HepG2 (cell line): ENCODE results near the gene HYOU1. TPM values are rescaled to one million over a fixed set of nuclear protein-coding genes. Genes with fewer than 3 reads are reported as not detected.

ENCODE experiments used
- FOSL2 ChIP-seq: sonication (generic); formaldehyde crosslinking; IDR thresholded peaks from 2 replicates; pipeline ENCODE4 v1.4.0; 2020; ENCODE audit warnings: missing genetic modification reagents
- GMEB1 ChIP-seq: sonication (generic); formaldehyde crosslinking; IDR thresholded peaks from 2 replicates; pipeline ENCODE4 v1.5.1; 2020; ENCODE audit warnings: missing genetic modification reagents, mild to moderate bottlenecking, borderline replicate concordance
- HDAC1 ChIP-seq: sonication (generic); formaldehyde crosslinking; IDR thresholded peaks from 2 replicates; pipeline ENCODE4 v1.5.1; 2020; ENCODE audit warnings: mild to moderate bottlenecking, missing genetic modification reagents
- HNRNPLL ChIP-seq: fragments of 200-400 bp; formaldehyde crosslinking; IDR thresholded peaks from 2 replicates; pipeline ENCODE4 v1.6.1; 2017; ENCODE audit warnings: mild to moderate bottlenecking, low read depth, low read length; ENCODE audit not compliant: poor library complexity, severe bottlenecking
- KLF11 ChIP-seq: IDR thresholded peaks from 2 replicates; pipeline ENCODE4 v1.6.1; 2016; ENCODE audit warnings: missing compliant biosample characterization
- MAZ ChIP-seq, 2 experiments: sonication (generic) in 1 of 2; formaldehyde crosslinking in 1 of 2; IDR thresholded peaks; 2 replicates each; pipeline versions ENCODE4 v1.5.0 to v1.6.1; 2012 to 2020; ENCODE audit warnings: low read depth in 2 of 2, mild to moderate bottlenecking in 2 of 2, borderline replicate concordance in 1 of 2, improper control_type of control experiment in 1 of 2, low read length in 1 of 2, missing genetic modification reagents in 1 of 2, moderate library complexity in 1 of 2
- MXD4 ChIP-seq: IDR thresholded peaks from 2 replicates; pipeline ENCODE4 v1.6.1; 2016; ENCODE audit warnings: mild to moderate bottlenecking, missing biosample characterization, missing genetic modification reagents
- NFE2 ChIP-seq: sonication (generic); formaldehyde crosslinking; IDR thresholded peaks from 2 replicates; pipeline ENCODE4 v1.4.0; 2020; ENCODE audit warnings: missing genetic modification reagents
- RELA ChIP-seq: sonication (generic); formaldehyde crosslinking; IDR thresholded peaks from 2 replicates; pipeline ENCODE4 v1.4.0; 2020; ENCODE audit warnings: missing genetic modification reagents
- SP2 ChIP-seq: sonication (generic); formaldehyde crosslinking; IDR thresholded peaks from 2 replicates; pipeline ENCODE4 v1.5.1; 2020; ENCODE audit warnings: mild to moderate bottlenecking, missing genetic modification reagents
- TBP ChIP-seq: sonication (generic); formaldehyde crosslinking; IDR thresholded peaks from 2 replicates; pipeline ENCODE4 v1.5.0; 2020; ENCODE audit warnings: missing genetic modification reagents
- TCF12 ChIP-seq, 2 experiments: fragments of 450-650 bp in 1 of 2; sonication (generic) in 1 of 2; formaldehyde crosslinking in 1 of 2; IDR thresholded peaks; 2 replicates each; pipeline versions ENCODE4 v1.6.1 to v1.8.0; 2017 to 2022; ENCODE audit warnings: antibody characterized with exemption in 1 of 2, mild to moderate bottlenecking in 1 of 2, missing genetic modification reagents in 1 of 2, moderate library complexity in 1 of 2
- WIZ ChIP-seq: sonication (generic); formaldehyde crosslinking; IDR thresholded peaks from 2 replicates; pipeline ENCODE4 v1.5.1; 2020; ENCODE audit warnings: mild to moderate bottlenecking, missing genetic modification reagents
- XBP1 ChIP-seq: sonication (generic); formaldehyde crosslinking; IDR thresholded peaks from 2 replicates; pipeline ENCODE4 v1.5.0; 2020; ENCODE audit warnings: missing genetic modification reagents
- ZFX ChIP-seq: sonication (generic); formaldehyde crosslinking; IDR thresholded peaks from 2 replicates; pipeline ENCODE4 v1.4.0; 2020; ENCODE audit warnings: mild to moderate bottlenecking, low read depth, missing genetic modification reagents, moderate library complexity
- ZFY ChIP-seq: sonication (generic); formaldehyde crosslinking; IDR thresholded peaks from 2 replicates; pipeline ENCODE4 v1.4.0; 2020; ENCODE audit warnings: missing genetic modification reagents
- ZNF367 ChIP-seq: sonication (generic); formaldehyde crosslinking; IDR thresholded peaks from 2 replicates; pipeline ENCODE4 v1.4.0; 2020; ENCODE audit warnings: missing genetic modification reagents, borderline replicate concordance
- ZNF382 ChIP-seq: sonication (generic); formaldehyde crosslinking; IDR thresholded peaks from 2 replicates; pipeline ENCODE4 v1.5.0; 2020; ENCODE audit warnings: missing genetic modification reagents, mild to moderate bottlenecking, borderline replicate concordance
- ZNF44 ChIP-seq: sonication (generic); formaldehyde crosslinking; IDR thresholded peaks from 2 replicates; pipeline ENCODE4 v1.5.1; 2020; ENCODE audit warnings: mild to moderate bottlenecking, missing genetic modification reagents
- ZNF441 ChIP-seq: sonication (generic); formaldehyde crosslinking; IDR thresholded peaks from 2 replicates; pipeline ENCODE4 v1.7.0; 2021; ENCODE audit warnings: missing genetic modification reagents, borderline replicate concordance
- ZNF484 ChIP-seq: sonication (generic); formaldehyde crosslinking; IDR thresholded peaks from 2 replicates; pipeline ENCODE4 v1.5.1; 2020; ENCODE audit warnings: mild to moderate bottlenecking, low read depth, missing genetic modification reagents, borderline replicate concordance
- ZNF768 ChIP-seq: sonication (generic); formaldehyde crosslinking; IDR thresholded peaks from 2 replicates; pipeline ENCODE4 v1.4.0; 2020; ENCODE audit warnings: missing genetic modification reagents
- polyA plus RNA-seq, 8 experiments: library from polyadenylated mRNA; depleted of rRNA in 3 of 8; stranded (reverse) in 7 of 8; unstranded in 1 of 8; fragments of >200 nt; fragmentation: Illumina TruSeq in 4 of 8; extraction: Trizol in 4 of 8; gene quantifications; 2 replicates each; pipeline versions ENCODE4 v1.2.1 to v1.2.3, GENCODE V29; 2011 to 2016; ENCODE audit warnings: low read depth in 4 of 8, missing spikeins in 1 of 8, mixed read lengths in 1 of 8; ENCODE audit not compliant: insufficient read depth in 1 of 8
- total RNA-seq, 5 experiments: library from RNA; depleted of rRNA; stranded (reverse); fragments of >200 nt; fragmentation: Illumina TruSeq; extraction: Trizol; gene quantifications; 2 replicates each; pipeline ENCODE4 v1.2.3, GENCODE V29; 2016; ENCODE audit warnings: low read depth in 1 of 5
- TF ChIP-seq, protein P1 (sequence below): sonication (generic); formaldehyde crosslinking; IDR thresholded peaks from 2 replicates; pipeline ENCODE4 v1.8.0; 2022; ENCODE audit warnings: mild to moderate bottlenecking, missing genetic modification reagents, borderline replicate concordance
- TF ChIP-seq, protein P2 (sequence below), 2 experiments: sonication (generic) in 1 of 2; formaldehyde crosslinking in 1 of 2; IDR thresholded peaks; 2 replicates each; pipeline versions ENCODE4 v1.5.1 to v1.6.1; 2011 to 2020; ENCODE audit warnings: borderline replicate concordance in 1 of 2, low read depth in 1 of 2, low read length in 1 of 2, mild to moderate bottlenecking in 1 of 2, missing genetic modification reagents in 1 of 2, moderate library complexity in 1 of 2

The HYOU1 gene
- total and polyA plus RNA-seq, 2 of the 13 experiments (the other 11 are each of a cell fraction or from before 2014, with no cell fraction given), result 127 to 155 TPM

- TF ChIP-seq, protein P1, sequence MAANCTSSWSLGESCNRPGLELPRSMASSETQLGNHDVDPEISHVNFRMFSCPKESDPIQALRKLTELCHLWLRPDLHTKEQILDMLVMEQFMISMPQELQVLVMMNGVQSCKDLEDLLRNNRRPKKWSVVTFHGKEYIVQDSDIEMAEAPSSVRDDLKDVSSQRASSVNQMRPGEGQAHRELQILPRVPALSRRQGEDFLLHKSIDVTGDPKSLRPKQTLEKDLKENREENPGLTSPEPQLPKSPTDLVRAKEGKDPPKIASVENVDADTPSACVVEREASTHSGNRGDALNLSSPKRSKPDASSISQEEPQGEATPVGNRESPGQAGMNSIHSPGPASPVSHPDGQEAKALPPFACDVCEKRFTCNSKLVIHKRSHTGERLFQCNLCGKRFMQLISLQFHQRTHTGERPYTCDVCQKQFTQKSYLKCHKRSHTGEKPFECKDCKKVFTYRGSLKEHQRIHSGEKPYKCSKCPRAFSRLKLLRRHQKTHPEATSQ (CRISPR knock-in tag), result 0 out of 2 replicates have a peak, but pooled peaks have one; percentile 46
- TF ChIP-seq ZFX (CRISPR knock-in tag) (no peak; the same call in 1 of the 2 replicates), WIZ (0 out of 2 replicates have a peak, but pooled peaks have one; percentile 24), MAZ (IDR thresholded peaks at IDR 0.05; ENCODE audit: borderline replicate concordance, low read depth, low read length) (peak; percentile 62; the same call in 1 of the 2 replicates), MAZ (CRISPR knock-in tag; IDR thresholded peaks at IDR 0.05; ENCODE audit: low read depth) (peak; percentile 90), ZNF382 (CRISPR knock-in tag) (no peak), SP2 (CRISPR knock-in tag) (peak; percentile 46; the same call in 1 of the 2 replicates), ZNF484 (CRISPR knock-in tag) (no peak), NFE2 (no peak), ZNF441 (CRISPR knock-in tag) (peak; percentile 84; the same call in 1 of the 2 replicates), TBP (CRISPR knock-in tag) (no peak), RELA (CRISPR knock-in tag) (peak; percentile 92), ZNF44 (CRISPR knock-in tag) (no peak; the same call in 1 of the 2 replicates), HDAC1 (CRISPR knock-in tag) (peak; percentile 31; the same call in 1 of the 2 replicates), FOSL2 (peak; percentile 73), MXD4 (CRISPR knock-in tag) (peak; percentile 79), XBP1 (CRISPR knock-in tag) (no peak), GMEB1 (CRISPR knock-in tag) (peak; percentile 73), ZNF768 (CRISPR knock-in tag) (no peak; the same call in 1 of the 2 replicates), ZFY (CRISPR knock-in tag) (peak; percentile 28; the same call in 1 of the 2 replicates), ZNF367 (CRISPR knock-in tag) (no peak), KLF11 (CRISPR knock-in tag) (peak; percentile 91; the same call in 1 of the 2 replicates), TCF12 (IDR thresholded peaks at IDR 0.05) (no peak), TCF12 (CRISPR knock-in tag; IDR thresholded peaks at IDR 0.05) (no peak), HNRNPLL (peak; percentile 85)
- TF ChIP-seq, protein P2, sequence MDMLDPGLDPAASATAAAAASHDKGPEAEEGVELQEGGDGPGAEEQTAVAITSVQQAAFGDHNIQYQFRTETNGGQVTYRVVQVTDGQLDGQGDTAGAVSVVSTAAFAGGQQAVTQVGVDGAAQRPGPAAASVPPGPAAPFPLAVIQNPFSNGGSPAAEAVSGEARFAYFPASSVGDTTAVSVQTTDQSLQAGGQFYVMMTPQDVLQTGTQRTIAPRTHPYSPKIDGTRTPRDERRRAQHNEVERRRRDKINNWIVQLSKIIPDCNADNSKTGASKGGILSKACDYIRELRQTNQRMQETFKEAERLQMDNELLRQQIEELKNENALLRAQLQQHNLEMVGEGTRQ (IDR thresholded peaks at IDR 0.05; ENCODE audit: low read depth, low read length), result no peak
- TF ChIP-seq, protein P2 (CRISPR knock-in tag; IDR thresholded peaks at IDR 0.05; ENCODE audit: borderline replicate concordance), result 0 out of 2 replicates have a peak, but pooled peaks have one; percentile 58
These were observed 26.5 kb downstream of the HYOU1 start, which contains the start of gene SLC37A4 (continued) for GRCh38 chr11:119030329-119031047.
